PC-3 (cell line): Measurements from ENCODE around the gene ACBD6.

Experiments used
- EZH2 ChIP-seq: fragments of 300-600 bp; sonication (generic); IDR thresholded peaks from one replicate; pipeline ENCODE4 v1.6.1; 2017; ENCODE audit warnings: antibody characterized with exemption, mild to moderate bottlenecking, low read length; ENCODE audit not compliant: unreplicated experiment
- EZH2phosphoT487 ChIP-seq: fragments of 300-600 bp; sonication (generic); IDR thresholded peaks from 2 replicates; pipeline ENCODE4 v1.6.1; 2018; ENCODE audit warnings: mild to moderate bottlenecking, antibody characterized with exemption, low read length, borderline replicate concordance
- TF ChIP-seq, protein P1 (sequence below): fragments of 300-600 bp; sonication (generic); conservative IDR thresholded peaks from 2 replicates; pipeline ENCODE4 v1.5.1; 2017; ENCODE audit warnings: antibody characterized with exemption, low read depth, mild to moderate bottlenecking, low read length

DNA sequence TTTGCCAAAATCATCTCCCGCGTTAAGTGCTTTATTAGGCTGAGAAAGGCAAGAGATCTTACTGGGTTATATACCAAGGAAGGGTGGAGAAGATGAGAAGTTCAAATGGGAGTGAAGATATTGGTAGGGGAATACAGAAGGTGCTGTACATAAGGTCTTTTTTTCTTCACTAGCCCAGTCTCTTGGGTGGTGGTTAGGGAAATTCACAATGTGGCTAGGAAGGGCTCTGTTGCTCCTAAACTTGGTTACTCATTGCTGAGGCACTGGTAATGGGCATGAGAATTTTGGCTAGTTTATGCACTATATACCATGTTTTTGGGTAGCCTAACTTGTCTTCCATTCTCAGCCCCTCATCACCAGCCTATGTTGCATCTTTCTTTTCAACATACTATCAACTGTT lies 221.8 kb downstream of the ACBD6 start:
- TF ChIP-seq, protein P1, sequence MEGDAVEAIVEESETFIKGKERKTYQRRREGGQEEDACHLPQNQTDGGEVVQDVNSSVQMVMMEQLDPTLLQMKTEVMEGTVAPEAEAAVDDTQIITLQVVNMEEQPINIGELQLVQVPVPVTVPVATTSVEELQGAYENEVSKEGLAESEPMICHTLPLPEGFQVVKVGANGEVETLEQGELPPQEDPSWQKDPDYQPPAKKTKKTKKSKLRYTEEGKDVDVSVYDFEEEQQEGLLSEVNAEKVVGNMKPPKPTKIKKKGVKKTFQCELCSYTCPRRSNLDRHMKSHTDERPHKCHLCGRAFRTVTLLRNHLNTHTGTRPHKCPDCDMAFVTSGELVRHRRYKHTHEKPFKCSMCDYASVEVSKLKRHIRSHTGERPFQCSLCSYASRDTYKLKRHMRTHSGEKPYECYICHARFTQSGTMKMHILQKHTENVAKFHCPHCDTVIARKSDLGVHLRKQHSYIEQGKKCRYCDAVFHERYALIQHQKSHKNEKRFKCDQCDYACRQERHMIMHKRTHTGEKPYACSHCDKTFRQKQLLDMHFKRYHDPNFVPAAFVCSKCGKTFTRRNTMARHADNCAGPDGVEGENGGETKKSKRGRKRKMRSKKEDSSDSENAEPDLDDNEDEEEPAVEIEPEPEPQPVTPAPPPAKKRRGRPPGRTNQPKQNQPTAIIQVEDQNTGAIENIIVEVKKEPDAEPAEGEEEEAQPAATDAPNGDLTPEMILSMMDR, result no peak
- TF ChIP-seq EZH2, result no peak
- TF ChIP-seq EZH2phosphoT487, result no peak
